ENCODE measurements around the gene GLB1L2.

GLB1L2 gene

DNA sequence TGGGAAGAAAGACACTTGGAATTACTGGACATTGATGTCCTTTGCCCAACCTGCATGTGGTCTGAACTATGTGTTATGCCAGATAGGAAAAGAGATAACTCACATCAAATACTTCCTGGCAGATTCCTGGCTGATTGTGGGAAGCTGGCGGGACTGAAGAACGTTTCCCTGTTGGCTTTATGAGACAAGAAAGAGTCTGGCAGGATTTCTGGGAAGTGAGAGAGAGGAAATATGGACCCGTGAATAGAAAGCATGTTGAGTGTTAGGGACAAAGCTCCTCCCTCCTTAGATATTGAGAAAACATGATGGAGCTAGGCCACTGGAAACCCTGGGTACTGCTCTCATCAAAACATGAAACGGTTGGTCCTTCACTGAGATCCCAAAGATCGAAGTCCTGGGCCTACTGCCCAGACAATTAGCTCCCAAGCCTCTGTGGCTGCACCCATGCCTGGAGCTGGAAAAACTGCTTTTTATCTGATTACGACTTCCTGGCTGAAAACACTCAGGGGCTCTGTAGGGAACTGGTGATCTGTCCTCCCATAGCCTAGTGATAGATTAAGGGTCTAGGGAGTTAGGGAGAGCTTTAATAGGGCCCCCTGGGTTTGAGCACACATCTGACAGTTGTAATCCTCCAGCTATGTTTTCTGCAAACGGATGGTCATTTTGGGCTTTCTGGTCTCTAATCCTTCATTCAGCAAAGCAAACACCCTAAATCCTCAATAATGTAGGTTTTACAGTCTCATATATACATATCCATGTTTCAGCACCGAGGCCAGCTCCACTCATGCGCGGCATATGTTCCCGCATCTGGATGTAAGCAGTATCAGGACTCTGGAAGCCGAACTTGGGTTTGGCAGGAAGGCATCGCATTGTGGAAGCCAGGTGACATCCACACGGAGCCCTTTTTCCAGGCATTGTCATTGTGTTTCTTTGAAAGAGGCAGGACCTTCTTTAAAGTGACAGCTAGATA lies 86.4 kb downstream of the GLB1L2 start:
- H3K4me3 ChIP-seq (ENCODE audit: insufficient read depth, low read depth, low read length, poor library complexity, severe bottlenecking) = no peak overlapping the region
- no peak overlapping the region for H3K27ac ChIP-seq (ENCODE audit: insufficient read depth, low read length, poor library complexity, severe bottlenecking)
- H3K36me3 ChIP-seq (ENCODE audit: control insufficient read depth, insufficient read depth, low read length) = no peaks in the 10 kb centered on the region
- H3K9me3 ChIP-seq (ENCODE audit: control insufficient read depth, low read length) = no peaks in the 10 kb centered on the region
- H3K4me1 ChIP-seq (ENCODE audit: control insufficient read depth, insufficient read depth, low read length, poor library complexity, severe bottlenecking) = no peaks in the 10 kb centered on the region
- no peak for DNase-seq
- H3K27me3 ChIP-seq (replicated peaks; ENCODE audit: control insufficient read depth, insufficient read depth, low read length, poor library complexity, severe bottlenecking) = no peaks in the 10 kb centered on the region

- H3K4me3 ChIP-seq (ENCODE audit: insufficient read depth, low read depth, low read length, poor library complexity, severe bottlenecking) = no peak overlapping the region
- no peaks in the 10 kb centered on the region for H3K4me1 ChIP-seq (ENCODE audit: control insufficient read depth, insufficient read depth, low read length, poor library complexity, severe bottlenecking)
- H3K36me3 ChIP-seq (ENCODE audit: control insufficient read depth, insufficient read depth, low read length) = no peaks in the 10 kb centered on the region
- no peak for DNase-seq
- H3K27me3 ChIP-seq (replicated peaks; ENCODE audit: control insufficient read depth, insufficient read depth, low read length, poor library complexity, severe bottlenecking) = no peaks in the 10 kb centered on the region
- no peaks in the 10 kb centered on the region for H3K9me3 ChIP-seq (ENCODE audit: control insufficient read depth, low read length)
- H3K27ac ChIP-seq (ENCODE audit: insufficient read depth, low read length, poor library complexity, severe bottlenecking) = no peak overlapping the region
Measured at GRCh38 chr11:134423106-134423505, 91.3 kb downstream of the GLB1L2 start.

DNA sequence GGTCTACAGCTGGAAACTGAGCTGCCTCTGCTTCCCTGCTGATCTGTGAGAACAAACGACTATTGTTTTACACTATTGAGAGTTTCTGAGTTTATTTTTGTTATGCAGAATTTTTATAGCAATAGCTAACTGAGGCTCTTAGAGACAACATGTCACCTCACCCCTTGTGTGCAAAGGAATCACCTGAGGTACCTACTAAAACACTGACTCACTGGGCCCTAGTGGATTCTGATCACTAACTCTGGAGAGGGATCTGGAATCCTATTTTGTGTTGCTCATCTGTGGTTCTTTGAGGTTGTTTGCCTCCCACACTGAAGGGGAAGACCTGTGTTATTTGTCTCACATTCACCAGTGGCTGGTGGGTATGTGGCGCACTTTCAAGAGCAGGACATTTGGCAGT lies 93.6 kb downstream of the GLB1L2 start:
- no peak for DNase-seq
- H3K27ac ChIP-seq (ENCODE audit: insufficient read depth, low read length, poor library complexity, severe bottlenecking) = no peak overlapping the region
- H3K36me3 ChIP-seq (ENCODE audit: control insufficient read depth, insufficient read depth, low read length) = no peaks in the 10 kb centered on the region
- H3K9me3 ChIP-seq (ENCODE audit: control insufficient read depth, low read length) = no peaks in the 10 kb centered on the region
- no peak overlapping the region for H3K4me3 ChIP-seq (ENCODE audit: insufficient read depth, low read depth, low read length, poor library complexity, severe bottlenecking)
- H3K27me3 ChIP-seq (replicated peaks; ENCODE audit: control insufficient read depth, insufficient read depth, low read length, poor library complexity, severe bottlenecking) = no peaks in the 10 kb centered on the region
- H3K4me1 ChIP-seq (ENCODE audit: control insufficient read depth, insufficient read depth, low read length, poor library complexity, severe bottlenecking) = no peaks in the 10 kb centered on the region
